Central memory CD8-positive, alpha-beta T cell (primary cell): ENCODE measurements around the gene GRM4.

ENCODE experiments used
- ATAC-seq: fragments of 150-1000 bp; cut with Tn5 transposase; replicated peaks from 2 replicates; pipeline ENCODE4 v1.10.0; 2022; ENCODE audit warnings: mild to moderate bottlenecking, moderate FRiP score, moderate number of reproducible peaks; ENCODE audit not compliant: poor library complexity, severe bottlenecking; ENCODE audit errors: extremely low read depth
- DNase-seq, 2 donors: peaks; one replicate each; pipeline ENCODE4 v3.0.0; 2021; ENCODE audit warnings: low spot score in 2 of 2
- H3K27ac Mint-ChIP-seq: one replicate; pipeline ENCODE4 v1.8.0; 2022; ENCODE audit warnings: low read depth, mild to moderate bottlenecking, moderate library complexity, mixed read lengths
- H3K27me3 Mint-ChIP-seq: one replicate; pipeline ENCODE4 v1.8.0; 2022; ENCODE audit warnings: mixed read lengths
- H3K36me3 Mint-ChIP-seq: one replicate; pipeline ENCODE4 v1.8.0; 2022; ENCODE audit warnings: mild to moderate bottlenecking, moderate library complexity, mixed read lengths; ENCODE audit not compliant: insufficient read depth
- H3K4me1 Mint-ChIP-seq: one replicate; pipeline ENCODE4 v1.8.0; 2022; ENCODE audit warnings: mixed read lengths
- H3K4me3 Mint-ChIP-seq: one replicate; pipeline ENCODE4 v1.8.0; 2022; ENCODE audit warnings: mild to moderate bottlenecking, moderate library complexity, mixed read lengths
- H3K9me3 Mint-ChIP-seq: one replicate; pipeline ENCODE4 v1.8.0; 2022; ENCODE audit warnings: mixed read lengths

The GRM4 gene

GRCh38 chr6:34028691-34029360, 117.1 kb downstream of the GRM4 start:
- DNase-seq (no peak), ATAC-seq (no peak)
- Mint-ChIP-seq H3K9me3 (no peaks in the 10 kb centered on the region), H3K4me3 (no peak overlapping the region), H3K4me1 (no peaks in the 10 kb centered on the region), H3K36me3 (peaks cover 3% of the 10 kb centered on the region), H3K27me3 (peaks cover under 1% of the 10 kb centered on the region), H3K27ac (no peak overlapping the region)

- Mint-ChIP-seq H3K27me3 (peaks cover 4% of the 10 kb centered on the region), H3K4me3 (no peak overlapping the region), H3K36me3 (peaks cover 3% of the 10 kb centered on the region), H3K4me1 (no peaks in the 10 kb centered on the region), H3K9me3 (no peaks in the 10 kb centered on the region), H3K27ac (no peak overlapping the region)
- DNase-seq, result no peak
- ATAC-seq, result no peak
Observed at GRCh38 chr6:34027939-34028441, 117.9 kb downstream of the GRM4 start.

DNA sequence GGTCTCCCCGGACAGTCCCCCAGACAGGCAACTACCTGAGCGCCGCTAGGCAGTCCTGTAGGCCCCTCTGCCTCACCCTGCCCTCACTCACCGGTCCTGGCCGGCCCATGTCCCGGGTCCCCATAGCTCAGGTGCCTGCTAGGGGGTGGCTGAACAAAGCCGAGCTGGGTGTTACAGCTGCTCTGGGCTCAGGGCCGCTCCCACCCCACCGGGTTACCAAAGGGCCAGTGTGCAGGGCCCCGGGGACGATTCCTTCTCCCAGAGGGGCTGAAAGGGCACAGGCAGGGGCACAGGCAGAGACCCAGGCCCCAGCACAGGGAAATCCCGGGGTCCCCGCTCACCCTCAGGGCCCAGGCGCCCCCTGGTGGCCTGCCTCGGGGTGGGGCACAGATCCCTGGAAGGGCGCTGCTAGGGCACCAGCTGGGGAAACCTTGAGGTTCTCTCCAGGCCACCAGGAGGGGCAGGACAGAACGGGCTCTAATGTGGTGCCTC, 118.4 kb downstream of the GRM4 start:
- peak; percentile 36 for ATAC-seq
- Mint-ChIP-seq H3K9me3 (no peaks in the 10 kb centered on the region), H3K27ac (no peak overlapping the region), H3K4me1 (no peaks in the 10 kb centered on the region), H3K4me3 (no peak overlapping the region), H3K36me3 (peaks cover 3% of the 10 kb centered on the region), H3K27me3 (peaks cover 9% of the 10 kb centered on the region)
- DNase-seq, result peak; percentile 41

DNA sequence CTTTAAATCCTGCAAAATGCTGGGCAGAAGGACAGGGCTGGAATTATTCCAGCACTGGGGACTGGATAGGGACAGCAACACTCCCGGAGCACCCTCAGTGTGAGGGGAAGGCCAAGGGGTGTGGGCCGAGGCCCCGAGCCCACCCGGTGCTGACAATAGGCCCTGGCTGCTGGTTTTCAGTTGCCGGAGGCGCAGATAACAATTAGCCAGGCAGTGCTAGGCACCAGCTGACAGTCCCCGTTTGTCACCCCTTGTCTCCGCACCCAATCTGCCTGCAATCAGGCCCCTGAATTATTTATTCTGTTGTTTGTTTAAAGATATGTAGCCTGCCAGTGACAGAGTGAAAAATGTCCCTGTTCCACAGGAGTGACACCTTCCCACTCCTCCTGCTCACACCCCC, 120.0 kb downstream of the GRM4 start:
- no peak overlapping the region for H3K4me3 Mint-ChIP-seq
- no peak for ATAC-seq

DNA sequence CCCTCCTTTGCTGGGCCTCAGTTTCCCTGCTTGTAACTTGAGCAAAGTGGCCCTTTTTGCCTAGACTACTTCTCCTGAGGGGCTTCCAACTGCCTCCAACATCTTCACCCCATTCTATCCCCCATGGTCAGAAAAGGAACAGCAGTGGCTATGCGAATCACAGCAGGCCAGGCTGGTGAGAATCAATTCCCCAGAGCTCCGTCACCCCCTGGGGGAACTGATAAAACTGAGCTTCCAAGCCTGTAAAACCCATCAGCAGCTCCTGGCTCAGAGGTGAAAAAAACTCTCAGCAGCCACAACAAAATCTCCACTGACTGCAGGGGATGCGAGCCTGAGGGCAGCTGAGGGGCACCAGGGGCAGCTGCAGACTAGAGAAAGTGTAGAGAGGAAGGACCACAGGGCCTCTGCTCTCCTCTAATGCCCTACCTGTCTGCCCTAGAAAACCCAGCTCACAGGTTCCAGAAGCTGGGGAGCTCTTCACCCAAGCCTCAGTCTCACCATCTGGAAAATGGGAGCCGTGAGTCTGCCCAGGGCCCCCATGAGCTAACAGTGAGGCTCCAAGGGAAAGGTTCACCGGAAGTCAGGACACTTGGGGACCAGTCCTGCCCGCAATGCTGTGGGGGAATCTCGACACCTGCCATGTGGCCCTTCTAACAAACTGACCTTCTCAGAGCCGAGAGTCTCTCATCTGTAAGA, 120.6 kb downstream of the GRM4 start:
- H3K27ac Mint-ChIP-seq, result no peak overlapping the region
- peaks cover 3% of the 10 kb centered on the region for H3K36me3 Mint-ChIP-seq
- H3K9me3 Mint-ChIP-seq, result no peaks in the 10 kb centered on the region
- H3K27me3 Mint-ChIP-seq, result peaks cover 29% of the 10 kb centered on the region
- DNase-seq (no peak), ATAC-seq (no peak)
- H3K4me3 Mint-ChIP-seq, result no peak overlapping the region
- H3K4me1 Mint-ChIP-seq, result no peaks in the 10 kb centered on the region

More for the DNA sequence above, 120.0 kb downstream of the GRM4 start:
- no peaks in the 10 kb centered on the region for H3K9me3 Mint-ChIP-seq
- H3K36me3 Mint-ChIP-seq, result peaks cover 3% of the 10 kb centered on the region
- no peak overlapping the region for H3K27ac Mint-ChIP-seq
- peaks cover 25% of the 10 kb centered on the region for H3K27me3 Mint-ChIP-seq
- H3K4me1 Mint-ChIP-seq, result no peaks in the 10 kb centered on the region
- DNase-seq, result no peak

DNA sequence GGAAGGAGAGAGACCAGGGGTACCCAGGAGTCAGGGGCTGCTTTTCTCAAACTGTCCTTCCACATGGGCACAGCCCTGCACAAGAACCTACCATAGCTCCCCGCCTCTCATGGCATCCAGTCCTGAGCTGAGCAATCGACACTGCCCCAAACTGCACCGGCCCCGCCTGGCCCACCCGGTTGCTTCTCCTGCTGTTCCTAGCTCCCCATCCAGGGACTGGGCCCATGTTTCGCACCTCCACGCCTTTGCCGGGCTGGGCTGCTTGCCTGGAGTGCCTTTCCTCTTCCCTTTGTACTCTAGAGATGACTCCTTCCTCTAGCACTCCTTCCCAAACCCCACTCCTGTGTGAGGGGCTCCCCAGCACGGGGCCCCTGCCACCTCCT, 123.0 kb downstream of the GRM4 start:
- no peaks in the 10 kb centered on the region for H3K9me3 Mint-ChIP-seq
- no peak overlapping the region for H3K4me3 Mint-ChIP-seq
- no peaks in the 10 kb centered on the region for H3K36me3 Mint-ChIP-seq
- peaks cover 29% of the 10 kb centered on the region for H3K27me3 Mint-ChIP-seq
- no peak overlapping the region for H3K27ac Mint-ChIP-seq
- DNase-seq (no peak), ATAC-seq (no peak)
- H3K4me1 Mint-ChIP-seq, result no peaks in the 10 kb centered on the region

DNA sequence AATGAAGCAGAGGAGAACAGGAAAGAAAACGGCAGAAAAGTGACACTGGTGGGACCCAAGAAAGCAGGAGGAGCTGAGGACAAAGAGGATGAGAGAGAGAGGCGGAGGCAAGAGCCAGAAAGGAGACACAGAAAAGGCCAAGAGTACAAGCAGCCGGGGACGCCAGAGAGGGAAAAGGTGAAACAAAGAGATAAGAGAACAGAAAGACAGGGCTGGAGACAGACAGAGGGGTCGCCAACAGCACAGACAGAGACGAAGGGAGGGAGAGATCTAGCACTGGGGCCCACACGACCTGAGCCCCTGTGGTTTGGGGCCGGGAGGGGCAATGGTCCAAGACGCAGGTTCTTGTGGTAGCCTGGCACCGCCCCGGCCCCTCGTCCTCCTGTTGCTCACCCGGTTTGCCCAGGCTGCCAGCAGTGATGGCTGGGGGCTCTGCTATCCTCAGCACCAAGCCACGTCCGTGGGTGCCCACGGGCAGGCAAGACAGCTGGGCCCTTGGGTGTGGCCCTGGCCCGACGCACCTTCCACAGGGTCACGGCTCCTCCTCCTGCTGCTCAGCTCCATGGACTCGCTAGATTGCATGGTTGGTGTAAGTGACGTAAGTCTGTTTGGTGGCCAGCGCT, 123.5 kb downstream of the GRM4 start:
- ATAC-seq (no peak), DNase-seq (no peak)
- Mint-ChIP-seq H3K4me3 (no peak overlapping the region), H3K4me1 (no peaks in the 10 kb centered on the region), H3K27me3 (peaks cover 29% of the 10 kb centered on the region), H3K36me3 (no peaks in the 10 kb centered on the region), H3K27ac (no peak overlapping the region), H3K9me3 (no peaks in the 10 kb centered on the region)

- H3K4me1 Mint-ChIP-seq, result no peaks in the 10 kb centered on the region
- no peak overlapping the region for H3K4me3 Mint-ChIP-seq
- peaks cover 29% of the 10 kb centered on the region for H3K27me3 Mint-ChIP-seq
- ATAC-seq (no peak), DNase-seq (no peak)
- H3K27ac Mint-ChIP-seq, result no peak overlapping the region
- no peaks in the 10 kb centered on the region for H3K36me3 Mint-ChIP-seq
- H3K9me3 Mint-ChIP-seq, result no peaks in the 10 kb centered on the region
Observed at GRCh38 chr6:34021554-34022190, 124.2 kb downstream of the GRM4 start.

GRCh38 chr6:34020807-34021553, 124.9 kb downstream of the GRM4 start:
- Mint-ChIP-seq H3K36me3 (no peaks in the 10 kb centered on the region), H3K27ac (no peak overlapping the region), H3K4me3 (no peak overlapping the region), H3K9me3 (no peaks in the 10 kb centered on the region), H3K4me1 (no peaks in the 10 kb centered on the region), H3K27me3 (peaks cover 29% of the 10 kb centered on the region)
- no peak for DNase-seq
- no peak for ATAC-seq

DNA sequence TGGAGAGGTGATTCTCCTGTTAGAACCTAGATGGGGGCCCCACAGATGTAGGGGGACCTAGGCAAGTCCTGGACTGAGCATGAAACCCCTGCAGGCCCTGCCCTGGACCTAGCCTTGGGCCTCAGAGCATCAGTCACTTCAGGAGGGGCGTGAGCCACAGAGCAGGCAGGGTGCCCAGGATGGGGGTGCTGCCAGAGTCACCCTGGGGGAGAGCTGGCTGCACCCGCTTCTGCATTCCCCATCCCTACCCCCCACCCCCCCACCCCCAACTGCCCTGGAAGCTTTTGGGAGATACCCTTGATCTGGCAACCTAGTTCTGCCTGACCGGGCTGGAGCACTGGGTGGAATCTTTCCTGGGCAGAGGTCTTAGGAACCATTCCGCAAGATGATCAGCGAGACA, 125.6 kb downstream of the GRM4 start:
- Mint-ChIP-seq H3K27ac (no peak overlapping the region), H3K9me3 (no peaks in the 10 kb centered on the region), H3K36me3 (no peaks in the 10 kb centered on the region), H3K27me3 (peaks cover 29% of the 10 kb centered on the region), H3K4me1 (no peaks in the 10 kb centered on the region), H3K4me3 (no peak overlapping the region)
- ATAC-seq, result no peak
- DNase-seq, result no peak

- Mint-ChIP-seq H3K4me1 (no peaks in the 10 kb centered on the region), H3K27ac (no peak overlapping the region), H3K9me3 (no peaks in the 10 kb centered on the region), H3K36me3 (no peaks in the 10 kb centered on the region), H3K27me3 (peaks cover 29% of the 10 kb centered on the region), H3K4me3 (no peak overlapping the region)
- no peak for ATAC-seq
- no peak for DNase-seq
Observed at GRCh38 chr6:34018961-34019606, 126.8 kb downstream of the GRM4 start.

GRCh38 chr6:34018026-34018425, 127.9 kb downstream of the GRM4 start:
- Mint-ChIP-seq H3K4me1 (no peaks in the 10 kb centered on the region), H3K9me3 (no peaks in the 10 kb centered on the region), H3K27me3 (peaks cover 26% of the 10 kb centered on the region), H3K27ac (no peak overlapping the region), H3K4me3 (no peak overlapping the region), H3K36me3 (no peaks in the 10 kb centered on the region)
- ATAC-seq (no peak), DNase-seq (no peak)
